Retinal pigment epithelial cell (primary cell): ENCODE measurements around the gene SLC22A4.

Source experiments
- DNase-seq: peaks from one replicate; pipeline ENCODE4 v3.0.0-alpha.2; 2010; ENCODE audit warnings: low read depth
- H3K4me3 ChIP-seq: 2 replicates; pipeline ENCODE4 v1.5.1; 2011; ENCODE audit warnings: mild to moderate bottlenecking, low read length, control low read depth, moderate library complexity
- CTCF ChIP-seq: conservative IDR thresholded peaks from 2 replicates; pipeline ENCODE4 v1.5.1; 2011; ENCODE audit warnings: low read depth, low read length, control low read depth, inconsistent platforms

Gene SLC22A4

GRCh38 chr5:132369007-132369473 lies 74.8 kb downstream of the SLC22A4 start:
- no peak for DNase-seq
- peak overlapping the region; percentile 62 for H3K4me3 ChIP-seq
- TF ChIP-seq CTCF: no peak

GRCh38 chr5:132369474-132370180 lies 75.4 kb downstream of the SLC22A4 start, which contains the start of gene SLC22A5:
SLC22A5 (plus strand) TSS chr5:132369710; CDS start chr5:132369973, 263 bp downstream.
- DNase-seq: no peak
- TF ChIP-seq CTCF: no peak
- H3K4me3 ChIP-seq: peak within 1 kb of the TSS; percentile 62

- DNase-seq: no peak
- TF ChIP-seq CTCF: no peak
- H3K4me3 ChIP-seq: peak overlapping the region; percentile 62
Observed at GRCh38 chr5:132370181-132370970, 76.2 kb downstream of the SLC22A4 start.

GRCh38 chr5:132370971-132371602 lies 76.9 kb downstream of the SLC22A4 start:
- TF ChIP-seq CTCF: no peak
- peak overlapping the region; percentile 19 for H3K4me3 ChIP-seq
- no peak for DNase-seq

- no peak overlapping the region for H3K4me3 ChIP-seq
- DNase-seq: no peak
Observed at GRCh38 chr5:132371603-132371994, 77.4 kb downstream of the SLC22A4 start.

GRCh38 chr5:132372127-132372526 lies 77.9 kb downstream of the SLC22A4 start:
- H3K4me3 ChIP-seq: no peak overlapping the region

More at GRCh38 chr5:132371603-132371994, 77.4 kb downstream of the SLC22A4 start:
- TF ChIP-seq CTCF: no peak

More at GRCh38 chr5:132372127-132372526, 77.9 kb downstream of the SLC22A4 start:
- no peak for DNase-seq
- no peak for TF ChIP-seq CTCF
